WI38 (cell line): ENCODE results near the gene FAM124B.

Experiments used
- H3K4me3 ChIP-seq: 2 replicates; pipeline ENCODE4 v1.5.1; 2011; ENCODE audit warnings: low read depth, mild to moderate bottlenecking, control low read depth, low read length
- CTCF ChIP-seq: IDR thresholded peaks from 2 replicates; pipeline ENCODE4 v1.5.1; 2012; ENCODE audit warnings: low read depth, mild to moderate bottlenecking, control low read depth, low read length

FAM124B gene

GRCh38 chr2:224413381-224413780, 11.5 kb upstream of the FAM124B start:
- no peak overlapping the region for H3K4me3 ChIP-seq
- no peak for TF ChIP-seq CTCF

GRCh38 chr2:224412141-224413015, 10.5 kb upstream of the FAM124B start:
- H3K4me3 ChIP-seq = no peak overlapping the region
- no peak for TF ChIP-seq CTCF

GRCh38 chr2:224410946-224411561, 9.1 kb upstream of the FAM124B start:
- no peak overlapping the region for H3K4me3 ChIP-seq
- no peak for TF ChIP-seq CTCF

GRCh38 chr2:224408676-224409075, 6.8 kb upstream of the FAM124B start:
- H3K4me3 ChIP-seq = no peak overlapping the region
- TF ChIP-seq CTCF = no peak

- no peak for TF ChIP-seq CTCF
- H3K4me3 ChIP-seq = no peak overlapping the region
Measured at GRCh38 chr2:224407241-224407701, 5.4 kb upstream of the FAM124B start.

GRCh38 chr2:224405841-224406370, 4.0 kb upstream of the FAM124B start:
- no peak for TF ChIP-seq CTCF
- no peak overlapping the region for H3K4me3 ChIP-seq

GRCh38 chr2:224405412-224405811, 3.5 kb upstream of the FAM124B start:
- TF ChIP-seq CTCF = no peak
- no peak overlapping the region for H3K4me3 ChIP-seq
